Stimulated activated CD8-positive, alpha-beta memory T cell treated with anti-CD3 and anti-CD28 coated beads, Interleukin-7, amount 100 ng/mL, for 4 hours (primary cell): ENCODE data around the gene CHCHD6.

ENCODE experiments used
- DNase-seq, 2 donors: peaks; one replicate each; pipeline ENCODE4 v3.0.0-alpha.2; 2020; ENCODE audit warnings: low read depth in 2 of 2

Gene CHCHD6

GRCh38 chr3:126895178-126896066 lies 191.4 kb downstream of the CHCHD6 start:
- DNase-seq, result no peak

DNA sequence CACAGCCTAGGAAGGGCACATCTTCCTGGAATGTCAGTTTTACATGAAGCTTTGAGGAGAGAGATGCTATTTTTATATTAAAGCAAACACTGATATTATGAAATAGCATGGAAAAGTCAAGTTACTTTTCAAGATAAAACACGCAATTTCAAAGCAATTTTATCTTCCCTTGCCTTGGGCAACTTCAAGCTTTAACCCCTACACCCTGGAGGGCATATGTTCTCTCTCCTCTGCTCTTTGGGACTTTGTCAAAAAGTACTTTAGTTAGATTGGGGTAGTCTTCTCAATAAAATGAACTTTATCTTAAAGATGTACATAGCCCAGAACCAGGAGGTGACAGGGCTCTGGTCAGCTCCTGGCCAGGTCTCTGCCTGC lies 192.0 kb downstream of the CHCHD6 start:
- no peak for DNase-seq

DNA sequence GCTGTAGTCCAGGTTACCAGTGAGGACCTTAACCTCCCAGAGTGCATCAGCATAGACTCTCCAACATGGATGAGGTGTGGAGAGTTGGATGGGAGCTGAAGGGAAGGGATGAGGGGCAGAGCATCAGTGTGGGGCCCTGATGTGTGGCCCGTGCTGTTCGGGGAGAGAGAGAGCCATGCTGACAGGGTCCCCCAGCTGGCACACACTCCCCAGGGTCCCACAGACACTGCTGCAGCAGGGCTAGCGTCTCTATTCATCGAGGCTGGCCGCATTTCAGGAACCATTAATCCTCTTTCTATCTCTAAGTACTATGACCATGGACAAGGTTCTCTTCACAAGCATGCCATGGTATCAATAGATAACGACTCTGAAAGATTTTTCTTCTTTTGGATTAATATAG lies 192.9 kb downstream of the CHCHD6 start:
- DNase-seq, result no peak

GRCh38 chr3:126897943-126898342 lies 193.9 kb downstream of the CHCHD6 start:
- no peak for DNase-seq

DNA sequence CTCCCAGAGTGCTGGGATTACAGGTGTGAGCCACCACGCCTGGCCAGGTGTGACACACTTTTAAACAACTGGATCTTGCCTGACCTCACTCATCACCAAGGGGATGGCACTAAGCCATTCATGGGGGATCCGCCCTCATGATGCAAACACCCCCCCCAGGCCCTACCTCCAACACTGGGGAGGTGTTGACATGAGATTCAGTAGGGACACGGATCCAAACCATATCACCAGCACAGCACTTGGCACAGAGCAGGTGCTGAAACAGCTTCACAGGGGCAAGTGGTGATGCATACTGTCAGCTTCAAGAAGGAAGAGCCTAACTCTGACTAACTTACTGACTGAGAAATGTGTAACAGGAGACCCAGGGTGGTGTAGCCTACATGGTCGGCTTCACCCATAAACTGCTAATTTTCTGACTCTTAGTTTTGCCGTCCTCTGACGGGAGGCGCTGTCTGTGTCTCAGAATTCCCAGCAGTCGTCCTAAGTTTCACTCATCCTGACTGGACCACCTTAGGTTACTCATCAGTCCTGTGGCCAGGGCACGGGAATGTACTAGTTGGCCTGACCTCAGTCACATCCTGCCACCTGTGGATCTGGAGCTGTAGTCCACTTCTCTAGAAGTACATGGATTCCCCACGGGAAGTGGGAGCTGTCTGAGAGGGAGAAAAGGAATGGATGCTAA lies 197.0 kb downstream of the CHCHD6 start:
- DNase-seq, result no peak

GRCh38 chr3:126901631-126902030 lies 197.6 kb downstream of the CHCHD6 start:
- no peak for DNase-seq

GRCh38 chr3:126903521-126903920 lies 199.5 kb downstream of the CHCHD6 start:
- no peak for DNase-seq

- no peak for DNase-seq
These were observed 203.5 kb downstream of the CHCHD6 start for GRCh38 chr3:126907557-126907956.

GRCh38 chr3:126908752-126909275 lies 204.8 kb downstream of the CHCHD6 start:
- no peak for DNase-seq

DNA sequence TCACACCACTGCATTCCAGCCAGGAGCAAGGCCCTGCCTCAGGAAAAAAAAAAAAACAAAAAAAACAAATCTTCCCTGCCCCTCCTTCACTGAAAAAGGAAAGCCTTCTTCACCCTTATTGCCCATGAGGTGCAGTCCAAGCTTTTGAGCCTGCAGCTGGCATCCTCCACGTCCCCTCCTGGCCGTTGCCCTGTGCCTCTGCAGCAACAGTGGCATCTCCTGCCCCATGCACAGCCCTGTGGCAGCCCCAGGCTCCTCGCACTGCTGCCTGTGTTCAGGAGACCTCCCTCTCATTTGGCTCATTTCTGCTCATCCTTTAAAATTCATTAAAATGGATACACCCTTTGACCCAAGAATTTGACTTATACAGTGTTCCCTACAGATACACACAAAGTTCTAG lies 206.2 kb downstream of the CHCHD6 start:
- no peak for DNase-seq

DNA sequence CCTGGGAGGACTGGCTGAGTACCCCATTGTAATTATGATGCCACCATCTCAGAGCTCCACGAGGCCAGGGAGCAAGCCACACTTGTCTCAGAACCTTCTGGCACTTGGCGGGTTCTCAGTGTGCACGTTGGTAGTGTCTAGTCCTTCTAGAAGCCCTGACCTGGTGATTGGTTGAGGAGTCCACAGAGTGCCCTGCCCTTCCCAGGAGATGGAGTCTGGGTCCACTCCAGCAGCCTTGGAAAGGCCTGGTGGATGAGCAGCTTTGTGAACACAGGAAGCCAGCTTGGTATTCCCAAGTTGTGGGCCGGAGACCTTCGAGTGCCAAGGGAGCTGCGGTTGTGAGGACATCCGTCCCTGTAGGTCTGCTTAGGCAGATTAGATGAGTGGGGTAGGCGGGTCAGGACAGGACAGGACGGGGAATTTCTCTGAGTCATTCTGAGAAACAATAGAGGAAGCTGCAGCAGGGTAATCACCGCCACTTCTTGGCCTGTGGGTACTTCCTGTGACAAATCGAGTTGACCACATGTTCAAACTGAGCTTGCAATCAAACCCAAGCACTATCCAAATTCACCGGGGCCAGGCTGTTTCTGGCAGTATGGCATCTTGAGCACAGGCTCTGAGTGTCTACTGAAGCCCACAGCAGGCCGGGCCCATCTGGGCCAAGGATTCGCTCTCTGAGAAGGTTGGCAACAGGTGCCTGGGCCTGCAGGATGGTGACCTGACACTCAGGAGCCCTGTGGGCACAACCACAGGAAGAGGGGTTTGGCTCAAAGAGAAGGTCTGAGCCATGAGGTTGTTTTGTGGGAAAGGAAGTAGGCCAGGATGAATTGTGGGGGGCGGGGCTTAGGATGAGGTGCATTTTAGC lies 207.4 kb downstream of the CHCHD6 start:
- DNase-seq, result peak; percentile 57 to 58

DNA sequence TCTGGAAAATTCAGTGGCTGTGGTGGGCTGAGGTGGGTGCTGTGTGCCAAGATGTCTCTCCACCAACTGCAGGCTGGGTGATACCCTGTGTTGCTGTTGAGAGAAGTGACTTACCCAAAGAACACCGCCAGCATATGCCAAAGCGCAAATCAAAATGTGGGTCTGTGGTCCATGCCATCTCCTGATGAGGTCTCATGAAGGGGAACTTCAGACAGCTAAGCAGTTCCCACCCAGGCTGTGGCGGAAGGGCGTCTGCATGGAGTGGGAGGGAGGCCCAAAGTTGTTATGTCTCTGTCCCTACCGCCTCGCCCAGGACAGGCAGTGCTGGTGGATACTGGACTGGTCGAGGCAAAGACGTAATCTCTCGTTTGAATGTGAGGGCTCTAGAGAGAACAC lies 208.0 kb downstream of the CHCHD6 start:
- DNase-seq, result no peak

GRCh38 chr3:126912491-126913195 lies 208.6 kb downstream of the CHCHD6 start:
- no peak for DNase-seq

GRCh38 chr3:126913524-126913923 lies 209.5 kb downstream of the CHCHD6 start:
- no peak for DNase-seq

DNA sequence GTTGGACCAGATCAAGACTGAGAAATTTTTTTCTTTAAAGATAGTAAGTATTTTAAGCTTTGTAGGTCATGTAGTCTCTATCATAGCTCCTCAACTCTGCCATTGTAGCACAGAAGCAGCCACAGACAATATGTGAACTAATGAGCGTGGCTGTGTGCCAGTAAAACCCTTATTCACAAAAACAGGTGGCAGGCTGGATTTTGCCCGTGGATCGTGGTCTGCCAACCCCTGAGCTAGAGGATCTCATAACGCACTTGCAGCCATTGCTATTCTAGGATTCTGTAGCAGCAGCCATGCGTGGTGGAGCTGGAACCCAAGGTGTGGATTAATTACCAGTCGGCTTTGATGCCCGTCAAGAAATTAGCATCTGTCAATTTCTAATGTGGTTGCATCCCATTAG lies 210.2 kb downstream of the CHCHD6 start:
- DNase-seq, result no peak

- no peak for DNase-seq
These were observed 211.0 kb downstream of the CHCHD6 start for GRCh38 chr3:126915015-126915414.

GRCh38 chr3:126916546-126916945 lies 212.5 kb downstream of the CHCHD6 start:
- no peak for DNase-seq

GRCh38 chr3:126917232-126917804 lies 213.3 kb downstream of the CHCHD6 start:
- no peak for DNase-seq

DNA sequence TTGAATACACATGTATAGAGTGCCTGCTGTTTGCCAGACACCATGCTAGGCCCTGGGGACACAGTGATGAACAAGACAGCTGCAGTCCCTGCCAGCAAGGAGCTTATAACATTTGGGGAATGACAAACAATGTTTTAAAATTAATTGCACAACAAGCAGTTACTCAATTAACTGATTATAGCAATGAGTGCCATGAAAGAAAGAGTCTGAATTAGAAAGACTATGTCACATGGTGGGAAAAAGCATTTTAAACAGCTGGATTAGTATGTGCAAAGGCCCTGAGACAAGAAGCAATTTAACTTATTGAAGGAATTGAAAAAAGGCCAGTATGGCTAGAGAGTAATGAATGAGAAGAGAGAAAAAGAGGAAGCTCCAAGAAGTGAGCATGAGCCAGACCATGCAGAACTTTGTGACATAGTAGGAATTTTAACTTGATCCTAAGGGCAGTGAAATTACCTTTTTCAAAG lies 214.3 kb downstream of the CHCHD6 start:
- DNase-seq, result no peak

DNA sequence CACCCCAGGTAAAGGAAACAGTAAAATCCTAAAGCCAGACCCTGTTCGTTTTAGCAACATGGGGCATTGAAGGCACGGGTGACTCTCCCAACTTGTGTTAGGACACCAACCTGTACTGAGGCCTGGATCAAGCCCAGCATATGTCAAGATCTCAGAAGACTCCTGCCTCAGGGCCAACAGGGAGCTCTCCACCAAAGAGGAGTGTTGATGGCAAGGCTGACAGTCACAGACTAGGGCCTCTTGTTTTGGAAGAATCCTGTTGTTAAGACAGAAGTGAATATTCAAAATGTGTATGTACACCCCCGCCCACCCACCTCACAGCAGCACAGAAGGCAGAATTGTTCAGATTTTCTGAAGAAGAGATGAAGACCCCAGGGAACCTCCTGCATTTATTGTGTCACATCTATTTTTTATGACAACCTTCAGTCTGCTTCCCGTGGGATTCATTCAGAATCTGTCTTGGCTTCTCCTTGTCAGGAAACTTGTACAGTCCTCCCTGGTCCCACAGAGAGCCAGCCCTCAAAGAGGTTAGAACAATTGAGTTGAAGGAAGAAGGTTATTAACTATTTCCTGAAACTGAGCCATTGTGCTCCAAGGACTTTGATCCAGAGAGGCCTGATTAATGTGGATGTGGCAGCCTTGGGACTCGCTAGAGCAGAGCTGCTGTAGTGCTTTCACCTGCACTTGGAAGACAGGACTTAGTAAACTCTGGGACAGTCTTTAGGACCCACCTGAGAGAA lies 217.2 kb downstream of the CHCHD6 start:
- DNase-seq, result no peak
